ENCODE results near the gene LUZP1. TPM values are rescaled to one million over a fixed set of nuclear protein-coding genes. Genes with fewer than 3 reads are reported as not detected.
"Not testable (repeated sequence)": the region's sequence is repeated elsewhere in the genome, so short reads cannot be mapped to it uniquely, and the experiment has no call there.

Gene LUZP1
- total RNA-seq, 6 experiments from 2014 or later, result 47.3 to 55.6 (median 53.0) TPM

DNA sequence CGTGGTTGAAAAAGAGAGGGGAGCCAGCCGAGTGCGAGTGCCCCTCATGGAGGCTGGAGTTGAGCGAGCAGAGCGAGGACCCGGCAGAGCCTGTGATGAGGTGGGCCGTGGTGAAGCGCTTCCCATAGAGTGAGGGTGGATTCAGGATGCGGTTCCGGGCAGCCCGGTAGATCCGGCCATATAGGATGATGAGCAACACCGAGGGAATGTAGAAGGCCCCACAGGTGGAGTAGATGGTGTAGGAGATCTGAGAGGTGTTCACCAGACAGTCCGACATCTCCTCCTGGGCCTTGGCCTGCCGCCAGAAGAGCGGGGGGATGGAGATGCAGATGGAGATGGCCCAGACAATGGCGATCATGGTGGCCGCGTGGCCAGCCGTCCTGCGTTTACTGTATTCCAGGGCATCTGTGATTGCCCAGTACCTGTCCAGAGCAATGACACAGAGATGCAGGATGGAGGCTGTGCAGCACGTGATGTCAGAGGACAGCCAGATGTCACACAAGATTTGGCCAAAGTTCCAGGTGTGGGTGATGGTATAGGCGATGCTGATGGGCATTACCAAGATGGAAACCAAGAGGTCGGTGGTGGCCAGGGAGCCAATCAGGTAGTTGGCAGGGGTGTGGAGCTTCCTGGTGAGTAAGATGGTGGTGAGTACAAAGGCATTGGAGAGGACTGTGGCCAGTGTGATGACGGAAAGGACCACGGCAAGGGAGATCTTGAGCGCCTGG is 24.9 kb upstream of the LUZP1 start:
- H3K4me1 Mint-ChIP-seq (ENCODE audit: low read depth), result peaks cover 73% of the 10 kb centered on the region
- peak overlapping the region; percentile 97 for H3K27ac Mint-ChIP-seq
- TF ChIP-seq, protein P1, sequence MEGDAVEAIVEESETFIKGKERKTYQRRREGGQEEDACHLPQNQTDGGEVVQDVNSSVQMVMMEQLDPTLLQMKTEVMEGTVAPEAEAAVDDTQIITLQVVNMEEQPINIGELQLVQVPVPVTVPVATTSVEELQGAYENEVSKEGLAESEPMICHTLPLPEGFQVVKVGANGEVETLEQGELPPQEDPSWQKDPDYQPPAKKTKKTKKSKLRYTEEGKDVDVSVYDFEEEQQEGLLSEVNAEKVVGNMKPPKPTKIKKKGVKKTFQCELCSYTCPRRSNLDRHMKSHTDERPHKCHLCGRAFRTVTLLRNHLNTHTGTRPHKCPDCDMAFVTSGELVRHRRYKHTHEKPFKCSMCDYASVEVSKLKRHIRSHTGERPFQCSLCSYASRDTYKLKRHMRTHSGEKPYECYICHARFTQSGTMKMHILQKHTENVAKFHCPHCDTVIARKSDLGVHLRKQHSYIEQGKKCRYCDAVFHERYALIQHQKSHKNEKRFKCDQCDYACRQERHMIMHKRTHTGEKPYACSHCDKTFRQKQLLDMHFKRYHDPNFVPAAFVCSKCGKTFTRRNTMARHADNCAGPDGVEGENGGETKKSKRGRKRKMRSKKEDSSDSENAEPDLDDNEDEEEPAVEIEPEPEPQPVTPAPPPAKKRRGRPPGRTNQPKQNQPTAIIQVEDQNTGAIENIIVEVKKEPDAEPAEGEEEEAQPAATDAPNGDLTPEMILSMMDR (IDR thresholded peaks at IDR 0.05), result no peak
- H3K36me3 Mint-ChIP-seq (ENCODE audit: low read depth), result no peaks in the 10 kb centered on the region
- H3K4me3 Mint-ChIP-seq, result peak overlapping the region; percentile 81
- H3K27me3 Mint-ChIP-seq (ENCODE audit: insufficient read depth), result no peaks in the 10 kb centered on the region; the same call in none of the 2 replicates
- no peak for DNase-seq
- H3K9me3 Mint-ChIP-seq, result no peaks in the 10 kb centered on the region

DNA sequence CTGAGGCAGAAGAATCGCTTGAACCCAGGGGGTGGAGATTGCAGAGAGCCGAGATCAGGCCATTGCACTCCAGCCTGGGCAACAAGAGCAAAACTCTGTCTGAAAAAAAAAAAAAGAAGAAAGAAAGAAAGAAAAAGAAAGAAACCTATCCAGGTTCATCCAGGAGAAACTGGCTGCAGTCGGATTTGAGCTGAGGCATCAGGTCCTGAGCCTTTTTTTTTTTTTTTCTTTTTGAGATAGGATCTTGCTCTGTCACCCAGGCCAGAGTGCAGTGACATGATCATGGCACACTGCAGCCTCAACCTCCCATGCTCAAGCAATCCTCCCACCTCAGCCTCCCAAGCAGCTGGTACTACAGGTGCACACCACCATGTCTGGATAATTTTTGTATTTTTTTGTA is 22.5 kb upstream of the LUZP1 start:
- DNase-seq, result no peak
- Mint-ChIP-seq H3K9me3 (no peaks in the 10 kb centered on the region), H3K27me3 (ENCODE audit: insufficient read depth) (no peaks in the 10 kb centered on the region; the same call in none of the 2 replicates), H3K4me1 (ENCODE audit: low read depth) (peaks cover 52% of the 10 kb centered on the region), H3K4me3 (no peak overlapping the region), H3K36me3 (ENCODE audit: low read depth) (no peaks in the 10 kb centered on the region), H3K27ac (no peak overlapping the region)
- TF ChIP-seq, protein P1 (IDR thresholded peaks at IDR 0.05), result no peak

DNA sequence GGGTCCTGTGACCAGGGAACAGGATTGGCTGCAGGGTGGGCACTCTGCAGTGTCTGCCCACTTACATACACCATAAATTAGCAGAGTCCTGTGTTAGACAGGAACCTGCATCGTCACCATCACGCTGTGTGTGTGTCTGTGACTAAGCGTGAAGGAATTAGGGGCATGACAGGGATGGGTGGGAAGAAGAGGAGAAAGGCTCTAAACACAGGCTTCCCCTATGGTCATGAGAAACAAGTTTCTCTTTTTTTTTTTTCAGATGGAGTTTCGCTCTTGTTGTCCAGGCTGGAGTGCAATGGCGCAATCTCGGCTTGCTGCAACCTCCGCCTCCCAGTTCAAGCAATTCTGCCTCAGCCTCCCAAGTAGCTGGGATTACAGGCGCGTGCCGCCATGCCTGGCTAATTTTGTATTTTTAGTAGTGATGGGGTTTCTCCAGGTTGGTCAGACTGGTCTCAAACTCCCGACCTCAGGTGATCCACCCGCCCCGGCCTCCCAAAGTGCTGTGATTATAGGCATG is 20.3 kb upstream of the LUZP1 start:
- H3K36me3 Mint-ChIP-seq (ENCODE audit: low read depth); H3K9me3 Mint-ChIP-seq; H3K27me3 Mint-ChIP-seq (ENCODE audit: insufficient read depth): not testable (repeated sequence)
- peak; percentile 91 for DNase-seq
- Mint-ChIP-seq H3K27ac (peak overlapping the region; percentile 57), H3K4me3 (peak overlapping the region; percentile 32), H3K4me1 (ENCODE audit: low read depth) (peaks cover 43% of the 10 kb centered on the region)

DNA sequence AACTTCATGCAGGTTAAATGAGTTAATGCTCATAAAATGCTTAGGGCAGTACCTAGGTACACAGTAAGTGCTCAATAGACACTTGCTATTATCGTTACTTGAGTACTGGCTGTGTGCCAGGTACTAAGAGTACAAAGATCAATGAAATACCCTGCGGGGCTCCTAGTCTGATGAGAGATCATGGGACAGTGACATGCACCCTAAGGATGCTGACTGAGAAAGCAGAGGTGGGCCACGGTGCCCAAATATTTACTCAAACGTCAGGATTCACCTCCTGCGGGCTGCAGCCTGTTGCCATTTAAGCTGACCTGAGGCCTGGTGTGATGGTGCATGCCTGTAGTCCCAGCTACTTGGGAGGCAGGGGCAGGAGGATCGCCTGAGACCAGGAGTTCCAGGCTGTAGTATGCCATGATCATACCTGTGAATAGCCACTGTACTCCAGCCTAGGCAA is 19.8 kb upstream of the LUZP1 start:
- Mint-ChIP-seq H3K4me3 (no peak overlapping the region), H3K27ac (peak overlapping the region; percentile 57), H3K9me3 (no peaks in the 10 kb centered on the region), H3K27me3 (ENCODE audit: insufficient read depth) (no peaks in the 10 kb centered on the region; the same call in 1 of the 2 replicates), H3K36me3 (ENCODE audit: low read depth) (no peaks in the 10 kb centered on the region), H3K4me1 (ENCODE audit: low read depth) (peaks cover 38% of the 10 kb centered on the region)
- DNase-seq, result no peak
- TF ChIP-seq, protein P1 (IDR thresholded peaks at IDR 0.05), result no peak

DNA sequence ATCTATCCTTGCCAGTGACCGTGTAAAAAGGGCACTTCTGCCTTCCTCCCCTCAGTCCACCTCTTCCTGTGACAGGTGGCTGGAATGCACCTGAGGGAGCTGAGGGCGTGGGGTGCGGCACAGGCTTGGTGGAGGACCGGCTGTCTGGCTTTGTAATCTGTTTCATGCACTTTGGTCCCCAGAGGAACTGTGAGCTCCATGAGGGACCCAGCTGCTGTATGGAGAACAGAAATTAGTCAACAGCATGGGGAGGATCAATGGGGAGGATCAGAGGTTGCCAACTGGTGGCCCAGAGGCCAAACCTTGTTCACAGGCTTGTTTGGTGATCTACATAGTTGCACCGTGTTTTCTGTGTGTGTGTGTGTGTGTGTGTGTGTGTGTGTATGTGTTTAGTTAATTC is 19.0 kb upstream of the LUZP1 start:
- TF ChIP-seq, protein P1 (IDR thresholded peaks at IDR 0.05), result no peak
- Mint-ChIP-seq H3K27ac (peak overlapping the region; percentile 6; the same call in 1 of the 2 replicates), H3K9me3 (no peaks in the 10 kb centered on the region), H3K27me3 (ENCODE audit: insufficient read depth) (no peaks in the 10 kb centered on the region), H3K4me3 (no peak overlapping the region), H3K4me1 (ENCODE audit: low read depth) (peaks cover 30% of the 10 kb centered on the region), H3K36me3 (ENCODE audit: low read depth) (no peaks in the 10 kb centered on the region)
- no peak for DNase-seq

DNA sequence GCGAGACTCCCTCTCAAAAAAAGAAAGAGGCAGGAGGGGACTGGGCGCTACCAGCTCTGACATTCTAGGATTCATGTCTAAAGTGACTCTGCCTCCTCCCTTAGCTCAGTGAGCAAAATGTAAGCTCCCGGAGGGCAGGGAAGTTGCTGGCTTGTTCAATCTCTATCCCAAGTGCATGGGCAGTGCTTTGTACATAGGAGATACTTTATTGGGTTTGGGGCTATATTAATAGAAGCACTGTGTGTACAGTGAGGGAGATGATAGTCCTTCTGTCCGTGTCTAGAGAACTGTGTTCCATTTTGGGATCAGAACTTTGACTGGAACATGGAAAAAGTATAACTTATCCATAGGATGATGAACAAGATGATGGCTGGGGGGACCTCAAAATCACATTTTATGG is 16.7 kb upstream of the LUZP1 start:
- TF ChIP-seq, protein P1 (IDR thresholded peaks at IDR 0.05), result no peak
- Mint-ChIP-seq H3K36me3 (ENCODE audit: low read depth) (no peaks in the 10 kb centered on the region), H3K27me3 (ENCODE audit: insufficient read depth) (no peaks in the 10 kb centered on the region), H3K4me1 (ENCODE audit: low read depth) (peaks cover 21% of the 10 kb centered on the region), H3K27ac (no peak overlapping the region), H3K9me3 (no peaks in the 10 kb centered on the region), H3K4me3 (no peak overlapping the region)
- DNase-seq, result no peak

Data from HFFc6 (cell line).